NOMO-1 (cell line): ENCODE data around the gene EVA1A.

Source experiments
- DNase-seq, 2 experiments: peaks; one replicate each; lab custom pipeline; 2025; ENCODE audit not compliant: unreplicated experiment in 2 of 2; lab: John Stamatoyannopoulos, UW

EVA1A gene

GRCh38 chr2:75521225-75521872 lies 39.4 kb downstream of the EVA1A start:
- DNase-seq = no peak

DNA sequence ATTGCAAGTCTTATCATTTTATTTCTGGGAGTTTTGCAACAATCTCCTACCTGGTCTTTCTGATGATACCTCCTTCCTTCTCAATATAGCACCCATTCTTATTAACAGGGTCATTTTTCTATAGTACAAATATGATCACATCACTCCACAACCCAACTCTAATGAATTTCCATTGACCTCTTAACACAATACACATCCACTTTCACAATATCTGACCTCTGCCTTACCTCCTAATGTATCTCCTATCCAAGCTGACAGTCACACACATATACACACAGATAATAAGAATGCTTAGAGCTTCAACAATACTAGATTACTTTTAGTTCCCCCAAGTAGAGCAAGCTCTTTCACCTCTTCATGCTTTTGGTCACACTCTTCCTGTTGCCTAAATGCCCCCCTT lies 40.9 kb downstream of the EVA1A start:
- DNase-seq = no peak

DNA sequence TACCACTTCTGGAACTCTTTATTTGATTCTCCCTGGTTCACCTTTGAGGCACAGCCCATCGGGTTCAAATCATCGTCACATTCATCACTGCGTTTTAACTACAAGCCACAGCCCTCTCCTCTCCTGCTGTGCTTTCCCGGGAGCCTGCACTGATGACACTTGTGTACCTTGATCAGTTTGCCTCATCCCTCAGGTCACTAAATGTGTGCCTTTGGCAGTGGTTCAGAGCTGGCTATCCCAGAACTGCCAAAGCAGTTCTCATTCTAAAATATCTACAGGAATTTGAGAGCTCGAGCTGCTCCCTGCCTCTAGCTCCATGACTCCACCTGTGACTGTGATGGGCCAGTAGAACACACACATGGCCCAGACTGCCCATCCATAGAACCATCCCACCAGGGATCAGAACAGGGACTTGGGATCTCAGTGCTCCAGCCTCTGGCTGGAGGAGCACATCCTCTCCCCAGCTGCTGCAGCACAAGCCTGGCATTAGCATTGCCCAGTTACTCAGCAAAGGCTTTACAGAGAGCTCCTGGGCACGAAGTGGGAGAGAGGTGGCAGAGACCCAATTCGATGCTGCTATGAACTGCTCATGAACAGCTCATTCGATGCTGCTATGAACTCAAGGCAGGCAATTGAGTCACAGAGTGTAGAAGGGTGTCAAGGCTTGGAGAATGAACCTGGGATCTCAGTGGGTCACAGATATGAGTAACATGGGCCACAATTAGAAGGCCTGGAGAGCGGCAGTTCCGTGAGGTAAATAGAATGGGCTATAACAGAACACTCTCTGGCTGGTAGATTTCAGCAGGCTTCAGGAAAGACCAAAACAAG lies 41.9 kb downstream of the EVA1A start:
- no peak for DNase-seq

- no peak for DNase-seq
Measured at GRCh38 chr2:75517547-75518230, 43.0 kb downstream of the EVA1A start.

- no peak for DNase-seq
Measured at GRCh38 chr2:75516378-75517360, 44.1 kb downstream of the EVA1A start.

DNA sequence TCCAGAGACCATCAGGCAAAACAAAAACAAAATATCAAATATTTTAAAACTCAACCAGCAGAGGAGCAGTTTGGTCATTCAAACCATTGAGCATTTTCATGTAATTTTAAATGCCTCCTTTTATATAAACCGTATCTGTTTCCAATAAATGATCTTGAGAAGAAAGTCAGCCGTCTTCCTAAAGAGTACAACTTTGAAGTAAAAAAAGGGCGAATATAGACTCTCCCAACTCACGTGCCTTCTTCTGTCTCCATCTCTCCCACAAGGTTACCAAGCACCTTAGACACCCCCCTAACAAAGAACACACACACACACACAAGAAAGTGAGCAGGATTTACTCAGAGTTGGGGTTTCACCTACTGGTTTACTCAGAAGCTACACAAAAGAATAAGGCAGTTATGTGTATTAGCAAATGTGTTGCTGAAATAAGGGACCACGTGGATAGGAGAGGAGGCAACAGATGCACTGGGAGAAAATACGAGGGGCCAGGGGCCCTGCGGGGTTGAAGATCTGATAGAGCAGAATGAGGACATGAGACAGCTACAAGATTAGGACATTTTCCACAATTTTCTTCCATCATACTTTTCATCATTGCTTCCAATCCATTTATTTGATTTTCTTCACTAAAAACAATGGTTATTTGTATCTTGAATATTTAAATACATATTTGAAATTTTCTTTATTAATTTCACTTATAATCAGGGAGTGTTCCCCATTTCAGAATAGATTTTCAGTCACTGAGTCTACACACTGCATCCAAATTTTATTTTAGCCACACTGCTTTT lies 45.0 kb downstream of the EVA1A start:
- no peak for DNase-seq

- DNase-seq = no peak
Measured at GRCh38 chr2:75513616-75514170, 47.0 kb downstream of the EVA1A start.

- DNase-seq = no peak
Measured at GRCh38 chr2:75512455-75513212, 48.1 kb downstream of the EVA1A start.

DNA sequence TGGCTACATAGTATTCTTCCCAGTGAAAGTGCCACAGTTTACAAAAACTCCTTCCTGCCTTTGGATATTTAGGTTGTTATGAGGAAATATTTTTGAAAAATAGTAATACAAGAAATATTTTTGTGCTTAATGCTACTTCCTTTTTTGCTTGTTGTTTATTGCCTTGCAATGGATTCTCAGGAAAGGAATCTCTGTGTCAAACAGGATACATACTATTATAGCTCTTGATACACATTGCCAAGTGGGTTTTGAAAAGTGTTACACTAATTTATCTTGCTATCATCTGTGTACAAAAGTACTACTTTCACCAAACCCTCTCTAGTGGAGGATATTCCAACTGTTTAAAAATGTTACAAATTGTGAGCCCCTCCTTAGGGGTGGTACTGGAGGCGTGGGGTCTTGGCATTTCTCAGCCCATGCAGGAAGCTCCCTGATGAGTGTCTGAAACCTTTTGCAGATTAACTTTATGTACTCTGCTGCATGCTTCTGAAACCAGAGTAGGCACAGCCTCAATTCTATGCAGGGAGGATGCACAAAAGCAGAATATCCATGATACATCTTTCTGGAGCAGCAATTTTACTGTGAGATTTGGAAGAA lies 54.5 kb downstream of the EVA1A start:
- no peak for DNase-seq

DNA sequence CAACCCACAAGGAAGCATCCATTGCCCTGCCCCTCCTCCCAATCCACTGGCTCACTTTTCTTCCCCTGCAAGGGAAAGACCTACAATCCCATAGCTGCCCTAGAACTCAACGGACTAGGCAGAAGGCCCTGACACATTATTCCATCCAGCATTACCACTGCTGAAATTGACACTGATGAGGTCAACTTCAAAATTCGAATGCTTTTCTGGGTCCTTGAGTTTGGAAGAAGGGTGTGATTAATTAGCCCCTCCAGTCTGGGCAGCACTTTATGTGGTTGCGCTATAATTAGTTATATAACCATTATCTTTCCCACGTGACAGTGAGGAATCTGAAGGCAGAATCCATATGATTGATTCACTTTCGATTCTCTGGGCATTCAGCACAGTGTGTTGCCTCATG lies 55.7 kb downstream of the EVA1A start:
- no peak for DNase-seq

GRCh38 chr2:75503048-75503607 lies 57.6 kb downstream of the EVA1A start:
- DNase-seq = no peak

DNA sequence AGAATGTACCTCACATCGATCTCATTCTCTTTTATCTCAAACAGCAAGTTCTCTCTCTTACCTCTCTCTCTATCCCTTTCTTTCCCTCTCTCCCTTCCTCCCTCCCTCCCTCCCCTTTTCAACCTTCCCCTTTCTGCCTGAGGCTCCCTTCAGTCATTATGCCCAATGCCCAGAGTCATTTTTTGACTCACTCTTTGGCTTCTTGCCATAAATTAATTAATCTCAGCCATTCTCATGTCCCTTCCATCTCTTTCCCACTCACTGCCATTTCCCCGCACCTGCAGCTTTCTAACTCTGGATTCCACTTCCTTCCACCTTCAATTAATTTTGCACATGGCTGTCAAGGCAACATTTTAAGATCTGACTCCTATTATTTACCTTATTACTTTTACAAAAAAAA lies 60.1 kb downstream of the EVA1A start:
- DNase-seq = no peak

GRCh38 chr2:75499534-75499933 lies 61.2 kb downstream of the EVA1A start:
- DNase-seq = no peak

DNA sequence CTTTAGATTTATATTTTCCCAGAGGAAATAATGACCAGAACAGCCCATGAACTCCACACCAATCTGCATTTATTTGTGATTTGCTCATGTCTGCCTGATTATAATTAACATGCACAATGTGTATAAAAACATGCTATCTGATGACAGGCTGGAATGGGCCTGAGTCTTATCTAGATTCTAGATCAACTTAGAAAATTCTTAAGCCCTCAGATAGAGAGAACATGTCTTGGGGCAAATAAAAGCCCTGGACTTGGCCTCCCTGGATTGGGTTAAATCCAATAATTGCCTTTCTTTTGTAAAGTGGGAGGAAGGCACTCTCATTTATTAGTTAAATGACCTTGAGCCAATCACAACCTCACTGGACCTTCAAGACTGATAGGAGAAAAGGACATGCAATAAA lies 61.8 kb downstream of the EVA1A start:
- DNase-seq = no peak

DNA sequence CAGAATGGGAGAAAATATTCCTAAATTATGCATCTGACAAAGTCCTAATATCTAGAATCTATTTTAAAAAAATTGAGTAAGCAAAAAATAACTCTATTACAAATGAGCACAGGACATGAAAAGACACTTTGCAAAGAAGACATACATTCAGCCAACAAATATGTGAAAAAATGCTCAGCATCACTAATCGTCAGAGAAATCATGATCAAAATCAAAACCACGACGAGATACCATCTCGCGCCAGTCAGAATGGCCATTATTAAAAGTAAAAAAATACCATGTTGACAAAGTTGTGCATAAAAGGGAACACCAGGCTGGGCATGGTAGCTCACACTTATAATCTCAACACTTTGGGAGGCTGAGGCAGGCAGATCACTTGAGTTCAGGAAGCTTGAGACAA lies 63.5 kb downstream of the EVA1A start:
- DNase-seq = no peak

DNA sequence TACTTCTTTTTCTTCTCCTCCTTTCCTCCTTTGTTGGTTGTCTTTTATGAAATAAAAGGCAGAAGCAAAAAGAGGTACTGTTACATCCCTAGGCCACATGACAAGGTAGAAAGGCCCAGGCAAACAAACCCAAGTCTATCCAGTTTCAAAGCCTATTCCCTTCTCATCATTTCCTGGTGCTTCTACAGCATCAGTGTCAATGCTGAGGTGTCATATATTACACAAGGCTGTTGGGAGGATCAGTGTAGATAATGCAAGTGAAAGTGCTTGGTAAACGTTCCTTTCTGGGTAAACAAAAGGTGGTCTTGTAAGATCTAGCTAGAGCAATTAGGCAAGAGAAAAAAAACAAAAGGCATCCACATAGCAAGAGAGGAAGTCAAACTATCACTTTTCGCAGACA lies 64.9 kb downstream of the EVA1A start:
- DNase-seq = no peak

DNA sequence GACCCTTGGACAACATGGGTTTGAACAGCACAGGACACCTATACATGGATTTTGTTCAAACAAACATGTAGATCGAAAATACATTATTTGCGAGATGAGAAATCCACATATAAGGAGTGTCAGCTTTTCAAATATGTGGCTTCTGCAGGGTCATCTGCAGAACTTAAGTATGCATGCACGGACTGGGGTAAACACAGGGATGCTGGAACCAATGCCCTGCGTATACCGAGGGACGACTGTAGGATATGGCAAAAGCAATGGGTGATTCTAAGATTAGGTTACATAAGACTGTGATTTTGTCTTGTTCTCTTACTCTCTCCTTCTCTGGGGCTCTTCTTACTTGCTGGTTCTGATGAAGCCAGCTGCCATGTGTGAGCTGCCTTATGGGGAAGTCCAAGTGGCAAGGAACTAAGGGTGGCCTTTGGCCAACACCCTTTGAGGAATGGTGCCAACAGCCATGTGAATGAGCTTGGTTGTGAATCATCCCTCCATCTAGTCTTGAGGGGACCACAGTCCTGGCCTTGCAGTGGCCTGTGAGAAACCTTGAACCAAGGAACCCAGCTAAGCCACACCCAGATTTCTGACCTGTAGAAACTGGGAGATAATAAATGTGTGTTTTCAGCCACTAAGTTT lies 66.5 kb downstream of the EVA1A start:
- no peak for DNase-seq

DNA sequence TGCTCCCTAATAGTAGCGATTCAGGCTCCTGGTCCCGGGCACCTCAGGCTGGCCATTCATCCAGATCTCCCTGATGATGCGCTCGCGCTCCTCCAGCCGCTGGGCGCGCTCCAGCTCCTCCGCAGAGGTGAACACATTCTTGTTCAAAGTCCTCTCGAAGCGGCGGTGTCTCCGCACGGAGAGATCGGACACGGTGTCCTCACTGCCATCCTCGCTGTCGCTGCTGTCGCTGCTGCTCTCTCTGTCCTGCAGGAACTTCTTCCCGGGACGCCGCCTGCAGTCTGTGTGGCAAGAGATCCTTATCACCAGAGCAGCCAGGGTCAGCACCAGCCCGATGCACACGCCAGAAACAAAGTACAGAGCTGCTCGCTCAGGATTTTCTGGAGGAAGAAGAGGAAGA lies 67.5 kb downstream of the EVA1A start:
- DNase-seq = no peak
